A549 treated with RU486 at 1 μM for 4 hours (cell line): ENCODE results near the gene HSF4. TPM values are rescaled to one million over a fixed set of nuclear protein-coding genes. Genes with fewer than 3 reads are reported as not detected.

Source experiments
- total RNA-seq: library from RNA; stranded (reverse); fragments of 200-300 nt; extraction: Qiagen RNA extraction; gene quantifications from 5 replicates; pipeline ENCODE4 v1.2.3, GENCODE V29; 2022; ENCODE audit warnings: low read depth

Gene HSF4
- 8.5 to 15.7 TPM (median 12.7 TPM) in 5 replicates for total RNA-seq

DNA sequence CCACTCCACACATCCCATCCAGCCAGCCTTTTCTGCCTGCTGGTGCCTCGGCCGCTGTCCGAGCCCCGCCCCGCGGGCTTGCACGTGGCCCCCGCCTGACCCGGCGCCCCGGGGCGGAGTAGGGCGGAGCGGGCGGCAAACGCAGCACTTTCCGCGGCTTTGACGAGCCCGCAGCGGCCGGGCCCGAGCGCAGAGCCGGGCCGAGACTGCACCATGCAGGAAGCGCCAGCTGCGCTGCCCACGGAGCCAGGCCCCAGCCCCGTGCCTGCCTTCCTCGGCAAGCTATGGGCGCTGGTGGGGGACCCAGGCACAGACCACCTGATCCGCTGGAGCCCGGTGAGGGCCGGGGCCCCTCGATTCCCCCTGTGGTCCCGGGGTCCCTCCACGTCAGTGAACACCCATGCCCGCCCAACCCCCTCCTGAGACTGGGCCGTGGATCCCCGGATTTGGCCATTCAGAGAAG is at the start of gene HSF4:
HSF4 (plus strand) TSS at position 147 of the 463 bp plus-strand sequence; CDS start at position 214, 67 bp downstream.

DNA sequence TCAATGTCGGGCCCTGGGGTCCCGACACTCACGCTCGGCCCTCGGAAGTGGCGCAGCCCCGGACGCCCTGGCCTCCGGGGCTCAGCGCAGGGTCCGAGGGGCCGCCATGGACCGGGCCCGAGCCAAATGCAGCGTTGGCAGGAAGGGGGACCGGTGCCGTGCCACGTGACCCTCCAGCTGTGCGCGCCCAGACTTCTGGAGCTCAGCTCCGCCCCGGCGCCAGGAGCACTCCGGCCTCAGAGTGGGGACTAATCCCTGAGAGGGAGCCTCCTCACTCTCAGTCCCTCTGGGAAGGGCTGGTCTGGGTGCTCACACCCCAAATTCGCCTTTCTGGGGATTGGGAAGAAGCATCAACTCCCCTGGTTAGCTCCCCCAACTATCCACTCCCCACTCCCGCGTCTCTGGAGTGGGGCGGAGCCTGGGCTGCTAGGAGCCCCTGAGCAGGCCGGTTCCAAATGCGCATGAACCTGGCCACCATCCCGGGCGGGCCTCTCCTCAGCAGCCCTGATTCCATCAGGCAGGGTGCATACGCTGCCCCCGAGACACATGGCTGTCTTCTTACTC is 13.6 kb upstream of the HSF4 start, which contains the start of gene B3GNT9:
B3GNT9 (minus strand) TSS at position 166 of the 564 bp plus-strand sequence. CDS start 513 bp downstream, outside the sequence.

DNA sequence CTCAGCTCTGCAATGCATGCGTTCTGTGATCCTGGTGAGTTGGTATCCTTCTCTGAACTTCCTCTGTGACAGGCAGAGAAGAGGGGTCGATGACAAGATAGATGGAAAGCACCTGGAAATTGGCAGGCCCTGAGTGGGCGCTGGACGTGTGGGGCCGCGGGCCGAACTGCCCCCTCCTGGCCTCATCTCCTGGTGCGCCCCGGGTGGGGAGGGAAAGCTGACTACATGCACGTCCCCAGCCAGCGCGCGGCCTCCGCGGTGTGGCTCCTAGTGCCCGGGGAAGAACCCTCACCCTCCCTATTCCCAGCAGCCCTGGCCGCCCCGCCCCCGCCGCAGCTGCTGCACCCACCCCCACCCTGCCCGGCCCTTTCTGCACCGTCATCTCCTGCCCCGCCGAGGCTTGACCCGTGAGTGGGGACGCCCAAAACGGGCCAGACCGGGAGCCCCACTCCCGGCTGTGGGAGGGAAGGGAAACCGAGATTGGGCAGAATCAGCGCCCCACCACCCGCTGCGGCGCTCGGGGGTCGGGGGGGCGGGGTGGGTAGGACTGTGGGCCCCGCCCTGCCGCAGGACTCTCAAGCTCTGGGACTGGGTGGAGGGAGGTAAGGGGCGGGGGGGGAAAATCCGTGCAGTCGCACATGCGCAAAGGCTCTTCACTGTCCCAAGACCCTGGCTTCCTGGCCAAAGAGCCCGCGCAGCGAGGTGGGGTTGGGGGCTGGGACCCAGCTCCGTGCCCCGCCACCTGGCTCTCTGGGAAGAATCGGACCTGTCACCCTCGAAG is 5.8 kb downstream of the HSF4 start, which contains the start of gene NOL3:
NOL3 (plus strand) TSS at position 371 of the 781 bp plus-strand sequence.

GRCh38 chr16:67183627-67184452 is 19.3 kb downstream of the HSF4 start, which contains the start of gene MATCAP1:
MATCAP1 (minus strand) TSS chr16:67183963; CDS start chr16:67180610, 3,353 bp downstream.

DNA sequence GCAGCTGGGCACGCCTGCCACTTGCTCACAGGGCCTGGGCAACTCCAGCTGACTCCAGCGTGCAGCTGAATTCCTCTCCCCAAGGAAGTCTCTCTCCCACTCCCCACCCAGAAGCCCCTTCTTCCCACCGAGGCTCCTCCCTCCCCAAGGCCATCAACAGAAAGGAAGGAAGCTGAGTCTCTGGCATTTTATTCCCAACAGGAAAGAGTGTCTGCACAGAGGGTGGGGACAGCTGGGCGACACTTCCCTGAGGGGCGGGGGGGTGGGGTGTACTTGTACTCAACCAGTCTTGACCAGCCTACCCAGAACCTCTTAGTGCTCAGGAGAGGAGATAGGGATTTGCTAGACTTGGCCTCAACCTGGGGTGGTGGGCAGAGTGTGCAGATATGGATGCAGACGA is 25.5 kb downstream of the HSF4 start, which contains the start of gene EXOC3L1:
EXOC3L1 (minus strand) TSS at position 96 of the 400 bp plus-strand sequence. CDS start 460 bp downstream, outside the sequence.

DNA sequence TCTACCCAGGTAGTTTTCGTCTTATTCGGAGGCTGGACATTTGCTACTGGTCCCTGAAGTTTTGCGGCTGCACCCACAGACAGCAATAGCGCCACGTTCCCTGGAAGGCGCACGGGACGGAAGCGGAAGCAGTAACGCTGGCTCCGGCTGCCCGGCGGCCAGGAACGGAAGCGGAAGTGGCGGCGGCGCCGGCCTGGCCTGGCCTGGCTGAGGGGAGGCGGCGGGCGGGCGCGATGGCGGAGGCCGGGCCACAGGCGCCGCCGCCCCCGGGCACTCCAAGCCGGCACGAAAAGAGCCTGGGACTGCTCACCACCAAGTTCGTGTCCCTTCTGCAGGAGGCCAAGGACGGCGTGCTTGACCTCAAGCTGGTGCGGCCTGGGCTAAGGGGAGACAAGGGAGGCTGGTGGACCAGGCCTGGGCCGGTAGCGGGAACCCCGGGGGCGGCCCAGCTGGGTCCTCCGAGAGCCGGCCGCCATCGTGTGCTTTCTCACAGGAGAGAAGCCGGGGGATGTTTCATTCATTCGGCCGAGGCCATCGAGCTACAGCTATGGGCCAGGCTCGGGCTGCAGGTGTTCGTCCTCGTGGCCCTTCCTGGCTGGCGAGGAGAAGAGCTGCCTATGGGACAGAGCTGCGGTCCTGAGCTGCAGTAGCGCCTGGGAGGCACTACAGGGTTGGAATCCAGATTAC is 27.6 kb downstream of the HSF4 start, which contains the start of gene E2F4:
E2F4 (plus strand) TSS at position 161 of the 687 bp plus-strand sequence; CDS start at position 234, 73 bp downstream.

GRCh38 chr16:67199011-67199807 is 34.7 kb downstream of the HSF4 start, which contains the start of gene ELMO3:
ELMO3 (plus strand) TSS chr16:67199131; CDS start chr16:67199327, 196 bp downstream.

Other genes starting within 250 kb of the HSF4 start
- gene CDH16, start 245.9 kb upstream of the HSF4 start, total RNA-seq = 0.21 to 0.42 TPM (median 0.25 TPM) in 5 replicates
- gene RRAD, start 239.2 kb upstream of the HSF4 start, total RNA-seq = 7.4 to 17.6 TPM (median 12.5 TPM) in 5 replicates
- 127 to 184 TPM (median 169 TPM) in 5 replicates for gene CIAO2B, start 230.3 kb upstream of the HSF4 start, total RNA-seq
- gene CES2, start 229.2 kb upstream of the HSF4 start, total RNA-seq = 25.7 to 32.6 TPM (median 30.3 TPM) in 5 replicates
- gene CES3, start 203.5 kb upstream of the HSF4 start, total RNA-seq = 1.5 to 2.2 TPM (median 1.9 TPM) in 5 replicates
- gene CES4A, start 176.2 kb upstream of the HSF4 start, total RNA-seq = 1.4 to 2.1 TPM (median 1.6 TPM) in 5 replicates
- 46.6 to 57.3 TPM (median 50.3 TPM) in 5 replicates for gene CBFB, start 135.6 kb upstream of the HSF4 start, total RNA-seq
- 22.5 to 25.5 TPM (median 24.4 TPM) in 5 replicates for gene PHAF1, start 54.8 kb upstream of the HSF4 start, total RNA-seq
- 6.3 to 8.5 TPM (median 8.3 TPM) in 5 replicates for gene B3GNT9, start 13.7 kb upstream of the HSF4 start, total RNA-seq
- gene TRADD, start 4.8 kb upstream of the HSF4 start, total RNA-seq = 10.8 to 20.6 TPM (median 18.2 TPM) in 5 replicates
- gene FBXL8, start 4.8 kb upstream of the HSF4 start, total RNA-seq = 5.0 to 8.5 TPM (median 7.1 TPM) in 5 replicates
- gene NOL3, start 5.8 kb downstream of the HSF4 start, total RNA-seq = 42.7 to 56.6 TPM (median 54.5 TPM) in 5 replicates
- gene MATCAP1, start 19.2 kb downstream of the HSF4 start, total RNA-seq = 3.0 to 6.4 TPM (median 5.2 TPM) in 5 replicates
- gene EXOC3L1, start 25.4 kb downstream of the HSF4 start, total RNA-seq = not detected in 5 replicates
- gene E2F4, start 27.4 kb downstream of the HSF4 start, total RNA-seq = 73.1 to 95.2 TPM (median 91.3 TPM) in 5 replicates
- 0.75 to 1.6 TPM (median 1.2 TPM) in 5 replicates for gene ELMO3, start 34.4 kb downstream of the HSF4 start, total RNA-seq
- 87.7 to 101 TPM (median 89.2 TPM) in 5 replicates for gene TMEM208, start 62.4 kb downstream of the HSF4 start, total RNA-seq
- 30.2 to 53.3 TPM (median 46.7 TPM) in 5 replicates for gene FHOD1, start 82.7 kb downstream of the HSF4 start, total RNA-seq
- gene SLC9A5, start 84.2 kb downstream of the HSF4 start, total RNA-seq = 0.89 to 1.6 TPM (median 1.4 TPM) in 5 replicates
- 9.4 to 16.4 TPM (median 15.4 TPM) in 5 replicates for gene PLEKHG4, start 114.8 kb downstream of the HSF4 start, total RNA-seq
- 0.21 to 0.35 TPM (median 0.30 TPM) in 4 of 5 replicates, not detected in the other for gene KCTD19, start 162.0 kb downstream of the HSF4 start, total RNA-seq
- gene LRRC36, start 162.1 kb downstream of the HSF4 start, total RNA-seq = 0.13 to 0.20 TPM in 2 of 5 replicates, not detected in the others
- gene TPPP3, start 228.8 kb downstream of the HSF4 start, total RNA-seq = 7.5 to 14.0 TPM (median 12.4 TPM) in 5 replicates